Myocyte (in vitro differentiated cells): Measurements from ENCODE around the gene DDIT4. TPM values are rescaled to one million over a fixed set of nuclear protein-coding genes. Genes with fewer than 3 reads are reported as not detected.

Experiments
- DNase-seq: peaks from one replicate; pipeline ENCODE4 v3.0.0-alpha.2; 2012; ENCODE audit warnings: low read depth
- total RNA-seq: library from RNA; depleted of rRNA; stranded (reverse); fragments of >200 nt; gene quantifications from 2 replicates; pipeline ENCODE4 v1.2.3, GENCODE V29; 2014

DDIT4 gene
- total RNA-seq, 1 donor from 2014 or later, result 97.0 TPM

DNA sequence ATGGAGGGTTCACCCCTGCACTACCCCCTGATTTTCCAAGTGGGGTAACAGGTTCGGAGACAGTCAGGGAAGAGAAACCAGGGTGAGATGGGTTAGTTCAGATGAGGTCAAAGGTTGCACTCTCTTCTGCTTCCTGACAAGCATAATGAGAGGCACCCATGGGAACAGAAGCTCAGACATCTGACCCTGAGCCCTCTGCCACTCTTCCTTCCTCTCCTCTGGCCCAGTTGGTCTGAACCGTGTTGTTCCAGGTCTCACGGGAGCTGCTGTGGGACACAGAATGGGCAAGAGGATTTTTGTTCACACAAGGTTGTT lies 42.6 kb downstream of the DDIT4 start:
- no peak for DNase-seq

DNA sequence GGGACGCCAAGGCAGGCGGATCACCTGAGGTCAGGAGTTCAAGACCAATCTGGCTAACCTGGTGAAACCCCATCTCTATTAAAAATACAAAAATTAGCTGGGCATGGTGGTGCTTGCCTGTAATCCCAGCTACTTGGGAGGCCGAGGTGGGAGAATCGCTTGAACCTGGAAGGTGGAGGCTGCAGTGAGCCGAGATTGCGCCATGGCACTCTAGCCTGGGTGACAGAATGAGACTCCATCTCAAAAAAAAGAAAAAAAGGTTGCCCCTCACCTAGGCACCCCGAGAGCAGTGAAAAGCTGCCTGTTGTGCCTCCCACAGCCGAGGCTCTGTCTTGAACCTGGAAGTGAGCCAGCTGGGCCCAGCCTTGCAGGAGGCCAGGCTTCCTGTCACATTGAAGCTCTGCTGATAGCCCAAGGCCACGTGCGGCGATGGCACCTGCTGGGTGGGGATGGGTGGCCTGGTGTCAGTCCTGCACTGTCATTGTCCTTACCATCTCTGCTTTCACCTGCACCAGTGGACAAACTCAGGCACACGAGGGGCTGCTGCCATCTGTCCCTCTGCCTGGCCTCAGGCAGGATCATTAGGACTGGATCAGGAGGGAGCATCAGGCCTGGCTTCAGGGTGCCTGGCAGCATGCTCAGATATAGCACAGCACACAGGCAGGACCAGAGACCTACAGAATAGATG lies 43.2 kb downstream of the DDIT4 start:
- DNase-seq, result no peak

DNA sequence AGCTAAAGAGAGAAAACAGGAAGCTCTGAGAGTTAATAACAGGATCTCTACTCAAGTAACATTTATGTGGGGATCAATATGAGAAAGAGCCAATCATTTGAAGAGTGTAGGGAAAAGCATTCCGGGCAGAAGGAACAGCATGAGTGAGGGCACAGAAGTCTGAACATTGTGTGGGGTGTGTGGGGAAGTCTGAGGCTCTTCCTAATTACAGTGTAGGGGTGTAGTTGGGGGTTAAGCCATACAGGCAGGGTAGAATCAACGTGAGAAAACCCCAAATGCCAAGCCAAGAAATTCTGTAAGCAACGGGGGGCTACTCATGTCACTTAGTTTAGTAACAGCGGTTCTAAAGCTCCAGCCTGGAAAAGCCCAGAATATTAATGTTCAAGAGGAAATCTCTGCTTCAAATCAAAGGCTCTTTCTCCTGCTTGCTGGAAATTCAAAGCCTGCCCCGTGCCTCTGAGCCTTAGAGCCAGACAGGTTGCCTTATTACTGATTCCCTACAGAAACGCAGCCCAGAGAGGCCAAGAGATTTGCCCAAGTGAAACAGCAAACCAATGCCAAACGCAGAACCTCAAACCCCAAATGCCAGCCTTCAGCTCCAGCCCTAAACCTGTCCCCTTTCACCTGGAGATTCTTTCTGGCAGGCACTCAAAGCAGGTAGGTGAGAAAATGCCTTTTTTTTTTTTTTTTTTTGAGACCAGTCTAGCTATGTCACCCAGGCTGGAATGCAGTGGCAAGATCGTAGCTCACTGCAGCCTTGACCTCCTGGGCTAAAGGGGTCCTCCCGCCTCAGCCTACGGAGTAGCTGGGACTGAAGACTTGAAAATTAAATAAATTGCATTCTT lies 44.9 kb downstream of the DDIT4 start:
- DNase-seq, result no peak

- peak; percentile 88 for DNase-seq
Measured at GRCh38 chr10:72319416-72320254, 45.9 kb downstream of the DDIT4 start.

- peak; percentile 99 for DNase-seq
Measured at GRCh38 chr10:72320676-72321247, 47.0 kb downstream of the DDIT4 start.

DNA sequence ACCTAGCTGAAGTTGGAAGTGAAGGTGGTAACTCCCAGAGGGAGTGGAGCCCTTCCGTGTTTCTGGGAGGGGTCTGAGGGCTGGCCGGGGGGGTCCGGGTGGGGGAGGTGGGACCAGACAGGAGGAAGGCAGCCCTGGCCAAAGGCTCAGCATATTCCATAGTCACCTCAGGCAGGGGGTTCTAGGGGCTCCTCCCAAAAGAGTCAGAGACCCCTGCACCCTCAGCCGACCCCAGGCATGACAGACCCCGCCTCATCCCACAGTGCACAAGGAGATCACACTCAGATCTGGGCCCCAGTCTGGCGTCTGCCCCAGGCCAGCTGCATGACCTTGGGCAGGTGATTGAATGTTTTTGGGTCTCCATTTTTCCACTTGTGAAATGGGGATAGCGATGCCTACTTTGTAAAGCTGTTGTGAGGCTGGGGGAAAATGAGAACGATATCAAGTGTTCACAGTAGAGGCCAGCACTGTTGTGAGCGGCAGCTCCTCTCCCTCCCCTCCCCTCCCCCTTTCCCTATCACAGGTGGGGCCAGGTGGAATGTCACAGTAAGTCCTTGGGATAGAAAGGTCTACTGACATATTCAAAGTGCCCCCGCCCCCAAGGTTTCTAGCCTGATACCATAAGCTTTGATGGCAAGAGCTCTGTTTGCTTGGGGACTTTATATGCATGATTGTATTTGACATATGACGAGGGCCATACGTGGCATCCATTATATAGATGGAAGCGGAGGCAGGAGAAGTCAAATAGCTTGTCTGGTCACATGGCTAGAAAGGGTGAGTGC lies 47.7 kb downstream of the DDIT4 start:
- DNase-seq, result no peak

- no peak for DNase-seq
Measured at GRCh38 chr10:72322030-72322279, 48.2 kb downstream of the DDIT4 start.

DNA sequence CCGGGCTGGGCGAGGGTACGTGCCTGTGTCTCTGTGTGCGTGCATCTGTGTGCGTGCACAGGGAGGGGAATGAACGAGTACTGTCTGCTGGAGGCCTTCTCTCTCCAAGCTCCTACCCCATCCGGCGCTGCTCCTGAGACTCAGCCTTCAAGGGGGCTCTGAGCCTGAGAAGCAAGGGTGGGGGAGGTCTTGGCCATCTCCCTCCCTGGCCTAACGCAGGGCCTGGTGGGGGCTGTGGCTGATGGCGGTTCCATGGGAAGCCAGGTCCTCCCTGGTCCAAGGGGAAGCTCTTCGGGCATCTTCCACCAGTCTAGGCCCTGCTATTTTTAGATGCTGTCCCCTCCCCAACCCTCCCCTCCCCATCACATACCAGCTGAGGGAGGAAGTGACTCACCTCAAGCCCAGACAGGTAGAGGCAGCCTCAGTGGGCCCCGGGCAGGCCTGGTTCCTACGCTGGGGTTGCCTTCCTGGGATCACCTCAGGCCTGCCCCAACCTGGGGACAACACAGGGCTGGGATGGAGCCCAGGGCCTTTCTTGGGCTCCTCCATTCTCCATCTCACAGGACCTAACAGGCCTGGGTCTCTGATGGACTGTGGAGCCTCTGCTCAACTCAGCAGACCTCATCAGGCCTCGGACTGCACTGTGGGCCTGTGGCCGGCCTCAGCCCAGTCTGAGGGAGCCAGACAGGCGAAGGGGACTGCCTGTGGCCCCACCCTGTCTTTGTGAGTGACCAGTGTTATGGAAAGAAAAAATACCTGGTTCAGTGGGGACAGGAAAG lies 48.7 kb downstream of the DDIT4 start:
- DNase-seq, result no peak

DNA sequence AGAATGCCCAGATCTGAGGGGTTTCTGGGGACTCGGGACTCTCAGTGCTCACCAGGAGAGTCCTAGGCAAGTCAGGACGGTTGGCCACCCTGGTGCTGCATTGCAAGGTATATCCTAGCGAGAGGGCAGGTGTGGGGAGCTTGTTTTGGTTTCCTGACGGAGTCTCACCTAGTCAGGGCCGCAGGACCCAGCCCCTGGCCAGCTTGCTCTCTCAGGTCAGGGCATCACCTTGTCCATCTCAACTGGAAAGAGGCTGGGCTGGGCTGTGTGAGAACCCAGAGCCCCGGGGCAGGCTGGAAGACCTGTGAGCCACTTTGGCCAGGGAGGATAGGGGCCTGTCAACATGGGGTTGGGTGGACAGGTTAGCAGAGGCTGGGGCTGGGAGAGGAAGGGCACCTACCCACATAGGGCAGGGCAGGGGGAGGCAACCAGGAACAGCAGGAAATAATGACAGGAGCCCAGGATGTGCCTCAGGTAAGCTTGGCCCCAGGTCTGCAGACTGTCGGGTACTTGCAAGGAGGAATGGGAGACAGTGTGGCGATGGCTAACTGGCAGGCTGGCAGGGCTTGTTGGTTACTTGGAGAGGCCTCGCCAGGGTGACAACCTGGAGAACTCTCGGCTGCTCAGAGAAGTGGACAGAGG lies 49.5 kb downstream of the DDIT4 start:
- DNase-seq, result no peak

- no peak for DNase-seq
Measured at GRCh38 chr10:72323771-72324191, 50.1 kb downstream of the DDIT4 start.

Other genes with a start within 250 kb of the DDIT4 start
- gene SPOCK2, start 185.4 kb upstream of the DDIT4 start, total RNA-seq, result 0.78 and 1.9 TPM in 2 replicates
- gene ANAPC16, start 57.9 kb upstream of the DDIT4 start, total RNA-seq, result 61.4 and 66.3 TPM in 2 replicates
- 37.1 and 43.2 TPM in 2 replicates for gene ASCC1, start 57.6 kb upstream of the DDIT4 start, total RNA-seq
- 27.1 and 30.3 TPM in 2 replicates for gene DNAJB12, start 81.0 kb downstream of the DDIT4 start, total RNA-seq